ENCODE measurements around the gene PLCE1. TPM values are rescaled to one million over a fixed set of nuclear protein-coding genes. Genes with fewer than 3 reads are reported as not detected.

Gene PLCE1
- total RNA-seq, 2 experiments from 2014 or later: 0.03 TPM; not detected in 1

DNA sequence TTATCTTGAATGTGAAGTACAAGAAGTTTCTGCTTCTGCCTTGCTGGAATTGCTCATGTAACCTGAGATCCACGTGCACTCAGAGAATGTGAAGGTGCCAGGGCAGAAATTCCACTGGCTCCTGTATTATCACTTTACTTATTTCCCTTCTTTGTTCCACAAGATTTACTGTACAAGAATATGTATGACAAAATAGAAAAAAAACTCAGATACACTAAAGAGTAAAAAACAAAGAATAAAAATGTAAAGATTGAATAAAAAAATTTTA lies 43.0 kb downstream of the PLCE1 start:
- no peak for DNase-seq
- Histone ChIP-seq H3K27ac (ENCODE audit: low read depth in 1 of 2, low read length in 2 of 2) (no peak overlapping the region), H3K9me3 (ENCODE audit: control insufficient read depth in 1 of 2, insufficient read depth in 1 of 2, low read length in 2 of 2) (no peaks in the 10 kb centered on the region), H3K4me3 (ENCODE audit: low read length) (no peak overlapping the region), H3K4me1 (ENCODE audit: insufficient read depth, low read length) (no peaks in the 10 kb centered on the region), H3K36me3 (ENCODE audit: insufficient read depth, low read length) (no peaks in the 10 kb centered on the region), H3K27me3 (ENCODE audit: control insufficient read depth in 1 of 2, insufficient read depth in 2 of 2, low read length in 2 of 2) (no peaks in the 10 kb centered on the region)
- Mint-ChIP-seq H3K4me1 (ENCODE audit: low read depth) (no peaks in the 10 kb centered on the region), H3K36me3 (ENCODE audit: low read depth) (no peaks in the 10 kb centered on the region), H3K27me3 (peaks cover 8% of the 10 kb centered on the region), H3K4me3 (no peak overlapping the region), H3K9me3 (peaks cover 4% of the 10 kb centered on the region), H3K27ac (no peak overlapping the region)
- intact Hi-C loops (cut with DNase I, micrococcal nuclease): no loop called here
- POLR2A ChIA-PET: no interaction called here
- no peak for ATAC-seq (ENCODE audit: poor library complexity)
- no peak for TF ChIP-seq CTCF (IDR thresholded peaks at IDR 0.05)
- CTCF ChIA-PET: no interaction called here

DNA sequence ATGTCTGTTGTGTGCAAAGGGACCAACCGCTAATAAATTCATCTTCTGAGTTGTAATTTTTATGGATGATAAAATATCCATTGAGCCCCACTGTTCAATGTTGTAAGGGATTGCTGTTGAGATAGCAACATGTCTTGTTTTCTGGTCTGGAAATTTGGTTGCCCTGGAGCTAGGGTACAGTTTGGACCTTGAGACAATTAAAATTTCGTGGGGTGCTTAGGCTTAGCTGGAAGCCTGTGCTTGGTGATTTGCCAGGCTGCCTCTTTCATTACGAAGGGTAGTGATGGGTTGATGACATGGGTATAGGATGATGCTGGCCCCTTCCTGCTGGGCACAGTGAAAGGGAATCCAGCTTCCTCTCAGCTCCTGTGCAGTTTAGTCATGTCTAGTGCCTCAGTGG lies 43.6 kb downstream of the PLCE1 start:
- H3K27ac ChIP-seq (ENCODE audit: low read depth in 1 of 2, low read length in 2 of 2): no peak overlapping the region
- ATAC-seq (ENCODE audit: poor library complexity) (no peak), DNase-seq (no peak)
- CTCF ChIA-PET: no interaction called here
- H3K27ac Mint-ChIP-seq: no peak overlapping the region
- no peak overlapping the region for H3K4me3 ChIP-seq (ENCODE audit: low read length)
- H3K36me3 ChIP-seq (ENCODE audit: insufficient read depth, low read length): no peaks in the 10 kb centered on the region
- no peaks in the 10 kb centered on the region for H3K4me1 Mint-ChIP-seq (ENCODE audit: low read depth)
- H3K27me3 Mint-ChIP-seq: peaks cover 11% of the 10 kb centered on the region
- H3K27me3 ChIP-seq (ENCODE audit: control insufficient read depth in 1 of 2, insufficient read depth in 2 of 2, low read length in 2 of 2): no peaks in the 10 kb centered on the region
- TF ChIP-seq CTCF (IDR thresholded peaks at IDR 0.05): no peak
- H3K9me3 ChIP-seq (ENCODE audit: control insufficient read depth in 1 of 2, insufficient read depth in 1 of 2, low read length in 2 of 2): no peaks in the 10 kb centered on the region
- H3K4me3 Mint-ChIP-seq: no peak overlapping the region
- intact Hi-C loops (cut with DNase I, micrococcal nuclease): no loop called here
- POLR2A ChIA-PET: no interaction called here
- no peaks in the 10 kb centered on the region for H3K36me3 Mint-ChIP-seq (ENCODE audit: low read depth)
- H3K4me1 ChIP-seq (ENCODE audit: insufficient read depth, low read length): no peaks in the 10 kb centered on the region
- peaks cover 2% of the 10 kb centered on the region for H3K9me3 Mint-ChIP-seq

DNA sequence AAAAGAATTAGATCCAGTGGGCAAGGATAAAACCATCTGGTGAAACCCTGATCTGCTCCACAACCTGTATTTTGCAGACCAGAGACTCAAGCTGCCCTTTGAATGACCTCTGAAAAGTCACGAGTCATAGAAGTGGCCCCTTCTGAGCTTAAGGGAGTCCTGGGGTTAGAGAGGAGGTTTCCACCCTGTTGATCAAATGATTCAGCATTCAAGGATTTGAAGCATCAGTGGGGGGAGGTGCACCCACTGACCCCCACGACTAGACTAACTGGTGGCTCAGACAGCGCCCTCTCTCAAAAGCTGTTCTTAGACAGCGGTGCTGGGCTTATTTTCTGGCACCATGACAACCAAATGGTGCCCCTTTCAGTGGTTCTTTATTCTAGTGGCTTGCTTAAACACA lies 44.3 kb downstream of the PLCE1 start:
- no peaks in the 10 kb centered on the region for H3K9me3 ChIP-seq (ENCODE audit: control insufficient read depth in 1 of 2, insufficient read depth in 1 of 2, low read length in 2 of 2)
- intact Hi-C loops (cut with DNase I, micrococcal nuclease): no loop called here
- POLR2A ChIA-PET: no interaction called here
- DNase-seq (no peak), ATAC-seq (ENCODE audit: poor library complexity) (no peak)
- CTCF ChIA-PET: no interaction called here
- Mint-ChIP-seq H3K9me3 (peaks cover 2% of the 10 kb centered on the region), H3K27me3 (peaks cover 12% of the 10 kb centered on the region), H3K4me1 (ENCODE audit: low read depth) (no peaks in the 10 kb centered on the region), H3K36me3 (ENCODE audit: low read depth) (no peaks in the 10 kb centered on the region), H3K27ac (no peak overlapping the region), H3K4me3 (no peak overlapping the region)
- H3K27me3 ChIP-seq (ENCODE audit: control insufficient read depth in 1 of 2, insufficient read depth in 2 of 2, low read length in 2 of 2): no peaks in the 10 kb centered on the region
- no peaks in the 10 kb centered on the region for H3K4me1 ChIP-seq (ENCODE audit: insufficient read depth, low read length)
- H3K36me3 ChIP-seq (ENCODE audit: insufficient read depth, low read length): no peaks in the 10 kb centered on the region
- no peak overlapping the region for H3K27ac ChIP-seq (ENCODE audit: low read depth in 1 of 2, low read length in 2 of 2)
- no peak for TF ChIP-seq CTCF (IDR thresholded peaks at IDR 0.05)
- no peak overlapping the region for H3K4me3 ChIP-seq (ENCODE audit: low read length)

All from CD4-positive, alpha-beta T cell (primary cell).